ENCODE data around the gene CSPG4. TPM values are rescaled to one million over a fixed set of nuclear protein-coding genes. Genes with fewer than 3 reads are reported as not detected.

The CSPG4 gene
- total and polyA plus RNA-seq, 2 of the 13 experiments (the other 11 are each of a cell fraction or from before 2014, with no cell fraction given), result 0.01 to 0.04 TPM

GRCh38 chr15:75695634-75696310, 16.9 kb downstream of the CSPG4 start:
- Histone ChIP-seq H3K36me3 (replicated peaks in 1 of 2; ENCODE audit: control insufficient read depth in 1 of 2, insufficient read depth in 2 of 2, low read length in 2 of 2) (no peaks in the 10 kb centered on the region), H3K79me2 (ENCODE audit: insufficient read depth, low read length) (no peaks in the 10 kb centered on the region), H3K27ac (ENCODE audit: extremely low read length, insufficient read depth, low read length) (no peak overlapping the region), H3K4me3 (replicated peaks in 1 of 3; ENCODE audit: insufficient read depth in 1 of 3, low read depth in 2 of 3, low read length in 3 of 3) (no peak overlapping the region), H3K9me3 (ENCODE audit: low read length) (no peaks in the 10 kb centered on the region), H3K27me3 (ENCODE audit: control insufficient read depth in 1 of 2, insufficient read depth in 2 of 2, low read length in 2 of 2) (peaks cover 8 to 47% of the 10 kb centered on the region in 2 experiments; a peak in 3 of 5 replicates), H3K4me2 (ENCODE audit: low read depth, low read length) (no peak overlapping the region), H2AFZ (ENCODE audit: low read length) (no peak overlapping the region), H3K4me1 (ENCODE audit: insufficient read depth, low read length) (peaks cover 34% of the 10 kb centered on the region), H3K9ac (ENCODE audit: insufficient read depth, low read depth, low read length) (no peak overlapping the region), H4K20me1 (ENCODE audit: insufficient read depth, low read length) (no peaks in the 10 kb centered on the region)
- WGBS (ENCODE audit: low lambda C conversion rate), result 27% methylated on average over 7 of the region's 7 CpGs
- intact Hi-C loops (cut with micrococcal nuclease; ENCODE audit: unreplicated experiment), result no loop called here
- ChIA-PET CTCF (ENCODE audit: low intra/inter-chr PET ratio, low total read pairs) (no interaction called here), POLR2A (no interaction called here)
- BruUV-seq (replicated peaks), result no TSS peak
- in situ Hi-C loops (cut with HindIII; ENCODE audit: extremely low pct_ligation_motif_present, low pct_unique_long_range_greater_than_20kb), result no loop called here
- no peak for FAIRE-seq
- DNase-seq (ENCODE audit: low spot score), result no peak
- peak; percentile 78 for TF ChIP-seq ZNF629 (CRISPR knock-in tag; conservative IDR thresholded peaks at IDR 0.05)
- no peak for TF ChIP-seq KLF15 (CRISPR knock-in tag; IDR thresholded peaks at IDR 0.05; ENCODE audit: borderline replicate concordance)
- no peak for TF ChIP-seq HOXA9 (CRISPR knock-in tag; IDR thresholded peaks at IDR 0.05; ENCODE audit: borderline replicate concordance)
- no peak for ATAC-seq

- Histone ChIP-seq H3K4me2 (ENCODE audit: low read depth, low read length) (peak overlapping the region; percentile 74; the same call in 1 of the 2 replicates), H2AFZ (ENCODE audit: low read length) (no peak overlapping the region), H3K4me1 (ENCODE audit: insufficient read depth, low read length) (peaks cover 34% of the 10 kb centered on the region), H4K20me1 (ENCODE audit: insufficient read depth, low read length) (no peaks in the 10 kb centered on the region), H3K36me3 (replicated peaks in 1 of 2; ENCODE audit: control insufficient read depth in 1 of 2, insufficient read depth in 2 of 2, low read length in 2 of 2) (no peaks in the 10 kb centered on the region), H3K27ac (ENCODE audit: extremely low read length, insufficient read depth, low read length) (no peak overlapping the region), H3K9me3 (ENCODE audit: low read length) (no peaks in the 10 kb centered on the region), H3K4me3 (replicated peaks in 1 of 3; ENCODE audit: insufficient read depth in 1 of 3, low read depth in 2 of 3, low read length in 3 of 3) (no peak overlapping the region; a peak in 1 of 6 replicates), H3K9ac (ENCODE audit: insufficient read depth, low read depth, low read length) (no peak overlapping the region), H3K79me2 (ENCODE audit: insufficient read depth, low read length) (no peaks in the 10 kb centered on the region), H3K27me3 (ENCODE audit: control insufficient read depth in 1 of 2, insufficient read depth in 2 of 2, low read length in 2 of 2) (peaks cover 8 to 43% of the 10 kb centered on the region in 2 experiments; a peak in 3 of 5 replicates)
- ATAC-seq (no peak), DNase-seq (ENCODE audit: low spot score) (no peak), FAIRE-seq (no peak)
- TF ChIP-seq ZSCAN30 (CRISPR knock-in tag; IDR thresholded peaks at IDR 0.05) (no peak), GLI4 (CRISPR knock-in tag; IDR thresholded peaks at IDR 0.05; ENCODE audit: borderline replicate concordance) (no peak), CC2D1A (CRISPR knock-in tag; IDR thresholded peaks at IDR 0.05) (no peak), ZFP62 (CRISPR knock-in tag; IDR thresholded peaks at IDR 0.05) (no peak), ZNF329 (CRISPR knock-in tag; IDR thresholded peaks at IDR 0.05; ENCODE audit: low read depth) (no peak), CCDC6 (CRISPR knock-in tag; IDR thresholded peaks at IDR 0.05) (no peak)
- ChIA-PET CTCF (ENCODE audit: low intra/inter-chr PET ratio, low total read pairs) (no interaction called here), POLR2A (interaction anchor here (1.5 kb wide), 1 partner anchor 327 kb away, joined by 5 read pairs; the partner anchor contains the start of gene MAN2C1)
- intact Hi-C loops (cut with micrococcal nuclease; ENCODE audit: unreplicated experiment) (no loop called here), in situ Hi-C loops (cut with HindIII; ENCODE audit: extremely low pct_ligation_motif_present, low pct_unique_long_range_greater_than_20kb) (no loop called here)
- no TSS peak for BruUV-seq (replicated peaks)
- 45% methylated on average over 4 of the region's 6 CpGs for WGBS (ENCODE audit: low lambda C conversion rate)
These were observed 17.4 kb downstream of the CSPG4 start for GRCh38 chr15:75695220-75695619.

Data from HepG2 (cell line).